ENCODE measurements around the gene OVCA2.

GRCh38 chr17:1997927-1998742 is 43.7 kb upstream of the OVCA2 start:
- TF ChIP-seq GATA3 (IDR thresholded peaks at IDR 0.05; ENCODE audit: low read depth, low read length), result no peak
- TF ChIP-seq GATA2 (IDR thresholded peaks at IDR 0.05; ENCODE audit: low read depth, low read length), result no peak

Measured in SH-SY5Y (cell line).